HAP-1 (cell line): ENCODE data around the gene CMTM6.

Experiments used
- DNase-seq, 2 experiments: peaks; one replicate each; pipeline ENCODE4 v3.0.0-alpha.2; 2016 to 2020; ENCODE audit warnings: low spot score in 2 of 2
- H3K27me3 ChIP-seq: fragments of 250-450 bp; sonication (Bioruptor Pico); 2 replicates; pipeline ENCODE4 v1.5.1; 2020; ENCODE audit warnings: low read depth, mild to moderate bottlenecking, moderate library complexity
- H3K36me3 ChIP-seq: fragments of 250-450 bp; sonication (Bioruptor Pico); replicated peaks from 2 replicates; pipeline ENCODE4 v1.5.1; 2020; ENCODE audit warnings: mild to moderate bottlenecking
- H3K4me1 ChIP-seq: fragments of 250-450 bp; sonication (Bioruptor Pico); 2 replicates; pipeline ENCODE4 v1.5.1; 2020; ENCODE audit warnings: mild to moderate bottlenecking
- H3K4me3 ChIP-seq: fragments of 250-450 bp; sonication (Bioruptor Pico); 2 replicates; pipeline ENCODE4 v1.5.1; 2020; ENCODE audit warnings: mild to moderate bottlenecking, moderate library complexity
- H3K9me3 ChIP-seq: fragments of 250-450 bp; sonication (Bioruptor Pico); 2 replicates; pipeline ENCODE4 v1.5.1; 2020; ENCODE audit warnings: mild to moderate bottlenecking, moderate library complexity
- in situ Hi-C: fragments of 300-500 bp; cut with MboI; formaldehyde crosslinking; loops from 3 replicates; pipeline ENCODE4 v1.14.3; 2020; ENCODE audit warnings: low sequenced_read_pairs, inconsistent platforms, mixed read lengths

CMTM6 gene

DNA sequence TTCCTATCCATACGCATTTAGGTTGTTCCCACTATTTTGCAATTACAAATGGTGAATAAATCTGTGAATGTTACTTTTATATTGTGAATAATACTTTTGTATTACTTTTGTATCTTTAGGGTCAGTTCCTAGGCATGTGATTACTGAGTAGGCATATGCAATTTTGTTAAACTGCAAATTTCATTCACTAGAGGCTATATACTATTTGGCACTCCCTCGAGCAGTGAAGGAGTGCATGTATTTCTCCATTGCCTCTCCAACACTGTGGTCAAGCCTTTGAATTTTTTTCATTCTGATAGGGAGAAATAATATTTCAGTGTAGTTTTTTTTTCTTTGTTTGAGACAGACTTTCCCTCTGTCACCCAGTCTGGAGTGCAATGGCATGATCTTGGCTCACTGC is 8.4 kb upstream of the CMTM6 start:
- H3K36me3 ChIP-seq, result no peaks in the 10 kb centered on the region
- no peaks in the 10 kb centered on the region for H3K27me3 ChIP-seq
- in situ Hi-C loops, result loop anchor here (25.0 kb wide), 1 partner anchor 426 kb away; no protein-coding TSS in a partner anchor
- H3K4me3 ChIP-seq, result no peak overlapping the region
- H3K4me1 ChIP-seq, result no peaks in the 10 kb centered on the region
- no peaks in the 10 kb centered on the region for H3K9me3 ChIP-seq
- DNase-seq, result no peak

DNA sequence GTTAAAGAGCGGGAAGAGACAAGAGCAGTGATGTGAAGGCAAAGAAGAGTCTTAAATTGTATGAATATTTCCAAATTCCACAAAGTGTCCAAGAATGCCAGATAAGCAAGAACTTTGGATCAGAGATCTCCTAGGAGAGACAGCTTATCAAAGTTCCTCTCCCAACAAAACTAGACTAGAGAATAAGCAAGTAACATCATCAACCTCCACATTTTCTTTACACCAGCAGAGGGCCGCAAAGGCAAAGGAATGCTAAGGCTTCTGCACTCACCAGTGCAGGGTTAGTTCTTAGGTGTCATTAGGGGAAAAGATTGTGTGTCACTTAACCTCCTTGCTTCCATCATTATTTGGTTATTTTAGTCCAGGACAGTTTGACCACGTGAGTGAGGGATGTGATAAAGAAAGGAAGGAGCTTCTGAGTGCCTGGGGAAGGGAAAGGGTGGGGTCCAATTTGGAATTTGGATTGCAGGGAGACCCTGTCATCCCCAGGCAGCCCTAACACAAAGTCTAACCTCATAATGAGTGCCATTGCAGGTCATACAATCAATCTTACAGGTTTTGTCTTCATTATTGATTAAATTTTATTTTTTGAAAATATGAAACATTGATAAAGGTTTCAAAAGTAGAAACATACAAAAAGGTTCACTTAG is 7.5 kb upstream of the CMTM6 start:
- no peaks in the 10 kb centered on the region for H3K36me3 ChIP-seq
- no peaks in the 10 kb centered on the region for H3K4me1 ChIP-seq
- no peaks in the 10 kb centered on the region for H3K27me3 ChIP-seq
- in situ Hi-C loops, result loop anchor here (25.0 kb wide), 1 partner anchor 427 kb away; no protein-coding TSS in a partner anchor
- DNase-seq, result peak; percentile 77 to 78
- no peaks in the 10 kb centered on the region for H3K9me3 ChIP-seq
- no peak overlapping the region for H3K4me3 ChIP-seq

DNA sequence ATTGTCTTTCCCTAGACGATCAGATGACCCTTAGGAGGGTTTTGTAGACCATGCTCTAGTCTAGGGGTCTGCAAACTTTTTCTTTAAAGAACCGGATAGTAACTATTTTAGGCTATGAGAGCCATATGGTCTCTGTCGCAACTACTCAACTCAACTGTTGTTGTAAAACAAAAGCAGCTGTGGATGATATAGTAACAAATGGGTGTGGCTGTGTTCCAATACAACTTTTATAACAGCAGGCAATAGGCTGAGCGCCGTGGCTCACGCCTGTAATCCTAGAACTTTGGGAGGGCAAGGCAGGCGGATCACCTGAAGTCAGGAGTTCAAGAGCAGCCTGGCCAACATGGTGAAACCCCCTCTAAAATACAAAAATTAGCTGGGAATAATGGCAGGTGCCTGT is 6.1 kb upstream of the CMTM6 start:
- Histone ChIP-seq H3K27me3 (no peaks in the 10 kb centered on the region), H3K4me3 (no peak overlapping the region), H3K4me1 (no peaks in the 10 kb centered on the region), H3K36me3 (no peaks in the 10 kb centered on the region), H3K9me3 (no peaks in the 10 kb centered on the region)
- in situ Hi-C loops, result loop anchor here (5.0 to 25.0 kb wide), 2 partner anchors 154 to 429 kb away; no protein-coding TSS in a partner anchor
- DNase-seq, result no peak

DNA sequence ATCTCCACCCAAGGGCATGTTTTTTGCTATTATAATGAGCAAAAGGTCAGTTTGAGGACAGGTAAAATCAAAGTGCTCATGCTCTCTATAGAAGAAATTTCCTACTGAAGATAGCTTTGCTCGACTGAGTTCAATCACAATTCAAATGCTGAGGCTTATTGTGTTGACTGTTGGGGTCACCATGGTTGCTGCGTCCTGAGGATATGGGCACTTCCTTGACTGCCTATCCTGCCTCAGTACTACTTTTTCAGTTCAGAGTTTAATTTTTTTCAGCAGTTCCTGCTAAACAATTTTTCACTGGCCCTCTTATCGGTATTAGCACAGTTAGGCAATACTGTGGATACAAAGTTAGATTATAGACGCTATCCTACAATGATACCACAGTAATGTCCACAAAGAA is 3.8 kb upstream of the CMTM6 start:
- no peaks in the 10 kb centered on the region for H3K9me3 ChIP-seq
- H3K4me3 ChIP-seq, result no peak overlapping the region
- in situ Hi-C loops, result loop anchor here (5.0 to 25.0 kb wide), 2 partner anchors 156 to 431 kb away; no protein-coding TSS in a partner anchor
- no peak for DNase-seq
- H3K36me3 ChIP-seq, result no peaks in the 10 kb centered on the region
- H3K4me1 ChIP-seq, result peaks cover 6% of the 10 kb centered on the region
- H3K27me3 ChIP-seq, result no peaks in the 10 kb centered on the region

DNA sequence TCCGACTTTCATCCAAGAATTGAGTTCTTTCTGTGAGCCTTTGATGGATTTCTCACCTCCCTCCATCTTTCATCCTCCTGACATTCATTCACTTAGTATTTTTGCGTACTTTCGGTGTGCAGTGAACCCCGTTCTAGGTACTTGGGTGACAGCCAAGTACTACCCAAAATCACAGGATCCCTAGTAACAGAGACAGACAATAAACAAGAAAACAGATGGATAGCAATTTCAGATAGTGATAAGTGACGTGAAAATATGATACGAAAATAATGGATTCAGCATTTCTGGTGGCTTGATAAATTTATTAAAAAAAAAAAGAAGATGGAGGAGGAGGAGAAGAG is 264 bp upstream of the CMTM6 start:
- Histone ChIP-seq H3K4me3 (peak overlapping the region; percentile 92), H3K36me3 (no peaks in the 10 kb centered on the region), H3K4me1 (peaks cover 16% of the 10 kb centered on the region), H3K9me3 (no peaks in the 10 kb centered on the region), H3K27me3 (no peaks in the 10 kb centered on the region)
- in situ Hi-C loops, result loop anchor here (25.0 kb wide), 1 partner anchor 434 kb away; no protein-coding TSS in a partner anchor
- DNase-seq, result no peak

DNA sequence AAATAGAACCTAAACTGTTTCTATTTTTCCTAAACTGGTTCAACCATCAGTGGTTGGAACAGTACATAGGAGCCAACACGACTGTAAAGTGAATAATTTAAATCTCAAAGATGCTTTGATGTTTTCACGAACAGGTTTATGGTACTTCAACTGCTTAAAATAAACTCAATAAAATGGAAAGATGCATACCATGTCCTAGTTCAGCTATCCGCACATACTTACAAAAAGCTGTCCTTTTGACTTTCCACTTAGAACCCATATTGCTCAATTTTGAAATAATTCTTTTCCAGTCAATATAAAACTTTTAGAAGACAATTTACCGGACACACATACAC is 902 bp downstream of the CMTM6 start:
- H3K4me1 ChIP-seq, result peaks cover 16% of the 10 kb centered on the region
- no peaks in the 10 kb centered on the region for H3K27me3 ChIP-seq
- DNase-seq, result no peak
- H3K36me3 ChIP-seq, result no peaks in the 10 kb centered on the region
- H3K9me3 ChIP-seq, result no peaks in the 10 kb centered on the region
- in situ Hi-C loops, result loop anchor here (25.0 kb wide), 1 partner anchor 436 kb away; no protein-coding TSS in a partner anchor
- H3K4me3 ChIP-seq, result peak overlapping the region; percentile 92

DNA sequence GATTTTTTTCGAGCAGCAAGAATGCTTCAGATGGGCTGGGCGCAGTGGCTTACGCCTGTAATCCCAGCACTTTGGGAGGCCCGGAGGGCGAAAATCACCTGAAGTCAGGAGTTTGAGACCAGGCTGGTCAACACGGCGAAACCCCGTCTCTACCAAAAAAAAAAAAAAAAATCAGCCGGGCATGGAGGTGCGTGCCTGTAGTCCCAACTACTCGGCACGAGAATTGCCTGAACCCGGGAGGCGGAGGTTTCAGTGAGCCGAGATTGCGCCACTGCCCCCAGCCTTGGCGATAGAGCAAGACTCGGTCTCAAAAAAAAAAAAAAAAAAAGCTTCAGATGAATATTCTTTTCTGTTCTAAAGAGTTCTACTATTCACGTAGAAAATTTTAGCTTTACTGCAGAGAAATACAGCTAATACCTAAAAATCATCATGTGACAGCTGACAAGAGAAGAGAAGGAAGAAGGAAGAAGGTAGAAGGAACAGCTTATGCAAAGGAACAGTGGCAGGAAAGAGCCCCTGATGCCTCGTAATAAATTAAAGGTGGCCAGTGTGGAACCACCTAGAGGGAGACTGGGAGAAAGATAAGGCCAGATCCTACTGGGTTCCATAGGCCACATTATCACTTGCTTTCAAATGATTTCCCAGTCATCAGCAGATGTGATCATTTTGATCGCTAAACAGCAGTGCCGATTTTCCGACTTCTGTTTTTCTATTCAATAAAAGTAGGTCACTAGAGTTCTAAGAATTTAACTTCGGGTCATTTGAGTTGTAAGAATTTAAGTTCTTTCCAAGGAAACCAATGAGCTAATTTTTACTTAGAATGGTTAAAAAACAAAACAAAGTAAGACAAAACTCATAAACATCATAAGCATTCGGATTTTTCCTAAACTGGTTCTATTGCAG is 1.5 kb downstream of the CMTM6 start:
- H3K36me3 ChIP-seq, result no peaks in the 10 kb centered on the region
- in situ Hi-C loops, result loop anchor here (25.0 kb wide), 1 partner anchor 436 kb away; no protein-coding TSS in a partner anchor
- H3K4me3 ChIP-seq, result peak overlapping the region; percentile 92
- no peaks in the 10 kb centered on the region for H3K9me3 ChIP-seq
- no peaks in the 10 kb centered on the region for H3K27me3 ChIP-seq
- peaks cover 16% of the 10 kb centered on the region for H3K4me1 ChIP-seq
- peak; percentile 16 to 18 for DNase-seq

DNA sequence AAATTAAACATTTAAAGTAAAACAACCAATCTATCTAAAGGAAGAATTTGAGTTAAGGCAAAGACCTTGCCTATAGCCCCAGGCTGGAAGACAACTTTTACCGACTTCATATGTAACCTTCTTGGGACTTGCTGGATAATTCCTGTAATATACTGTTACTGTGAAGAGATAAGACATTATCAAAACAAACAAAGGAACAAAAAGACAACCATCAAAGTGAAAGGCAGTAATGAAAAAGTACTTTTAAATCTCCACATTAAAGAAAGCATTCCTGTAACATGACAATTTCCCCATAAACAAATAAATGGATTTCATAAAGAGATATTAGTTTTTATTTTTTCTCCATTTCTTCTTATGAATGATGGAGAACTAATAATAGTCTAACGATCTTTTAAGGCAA is 2.4 kb downstream of the CMTM6 start:
- Histone ChIP-seq H3K9me3 (no peaks in the 10 kb centered on the region), H3K36me3 (no peaks in the 10 kb centered on the region), H3K27me3 (no peaks in the 10 kb centered on the region), H3K4me1 (peaks cover 16% of the 10 kb centered on the region), H3K4me3 (no peak overlapping the region; the same call in 1 of the 2 replicates)
- DNase-seq, result no peak
- in situ Hi-C loops, result loop anchor here (25.0 kb wide), 1 partner anchor 437 kb away; no protein-coding TSS in a partner anchor

DNA sequence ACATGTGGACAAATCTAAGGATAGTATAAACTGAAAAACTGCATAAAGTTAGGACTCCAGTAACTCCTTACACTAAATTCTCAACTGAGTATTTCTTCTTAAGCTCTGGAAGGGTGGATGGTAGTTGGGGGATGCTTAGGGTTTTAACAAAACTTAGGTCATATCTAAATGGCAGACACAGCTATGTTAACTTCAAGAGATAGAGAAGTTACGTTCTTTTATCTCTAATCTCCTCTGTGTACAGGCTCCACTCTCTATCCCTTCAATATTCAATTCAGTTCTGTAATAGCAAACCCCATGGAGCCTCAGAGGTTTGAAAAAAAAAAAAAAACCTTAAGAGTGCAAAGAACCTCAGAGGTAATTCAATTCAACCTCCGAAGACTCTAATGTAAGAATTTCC is 3.1 kb downstream of the CMTM6 start:
- H3K4me3 ChIP-seq, result no peak overlapping the region
- no peak for DNase-seq
- no peaks in the 10 kb centered on the region for H3K27me3 ChIP-seq
- no peaks in the 10 kb centered on the region for H3K9me3 ChIP-seq
- in situ Hi-C loops, result no loop called here
- H3K36me3 ChIP-seq, result no peaks in the 10 kb centered on the region
- peaks cover 16% of the 10 kb centered on the region for H3K4me1 ChIP-seq

DNA sequence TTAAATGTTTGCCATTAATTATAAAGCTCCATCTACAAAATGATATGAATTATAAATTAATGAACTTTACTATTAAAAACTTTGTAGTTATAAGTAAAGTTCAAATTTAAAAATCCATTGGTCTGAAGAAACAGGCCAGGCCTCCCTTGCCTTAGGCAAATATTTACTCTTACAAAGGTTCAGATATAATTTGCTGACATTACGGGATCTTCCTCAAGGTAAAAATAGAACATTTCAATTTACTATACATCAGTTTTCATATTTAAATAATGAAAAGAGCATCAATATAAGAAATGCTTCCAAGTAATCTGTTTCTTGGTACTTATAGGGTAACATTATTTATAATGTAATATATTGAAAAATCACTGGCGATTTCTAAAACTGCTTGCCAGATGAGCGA is 3.7 kb downstream of the CMTM6 start:
- peaks cover 16% of the 10 kb centered on the region for H3K4me1 ChIP-seq
- H3K36me3 ChIP-seq, result no peaks in the 10 kb centered on the region
- H3K4me3 ChIP-seq, result no peak overlapping the region
- no peak for DNase-seq
- H3K27me3 ChIP-seq, result no peaks in the 10 kb centered on the region
- in situ Hi-C loops, result no loop called here
- no peaks in the 10 kb centered on the region for H3K9me3 ChIP-seq

DNA sequence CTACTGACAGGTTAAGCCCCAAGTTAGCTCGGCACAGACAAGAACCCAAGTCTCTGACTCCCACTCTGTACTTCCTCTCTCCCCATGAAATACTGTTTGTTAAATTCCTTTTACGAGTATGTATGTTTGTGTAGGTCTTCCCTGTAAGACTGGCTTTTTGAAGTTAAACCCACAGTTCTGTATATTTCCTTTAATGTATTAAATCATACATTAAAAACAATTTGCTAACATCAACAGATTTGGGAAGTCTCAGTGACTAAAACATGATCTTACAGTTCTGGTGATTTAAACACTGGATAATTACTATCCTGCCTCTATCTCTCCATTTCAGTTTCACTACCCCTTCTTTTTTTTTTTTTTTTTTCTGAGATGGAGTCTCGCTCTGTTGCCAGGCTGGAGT is 4.4 kb downstream of the CMTM6 start:
- in situ Hi-C loops, result no loop called here
- Histone ChIP-seq H3K36me3 (no peaks in the 10 kb centered on the region), H3K4me3 (no peak overlapping the region), H3K4me1 (peaks cover 16% of the 10 kb centered on the region), H3K27me3 (no peaks in the 10 kb centered on the region), H3K9me3 (no peaks in the 10 kb centered on the region)
- DNase-seq, result no peak

DNA sequence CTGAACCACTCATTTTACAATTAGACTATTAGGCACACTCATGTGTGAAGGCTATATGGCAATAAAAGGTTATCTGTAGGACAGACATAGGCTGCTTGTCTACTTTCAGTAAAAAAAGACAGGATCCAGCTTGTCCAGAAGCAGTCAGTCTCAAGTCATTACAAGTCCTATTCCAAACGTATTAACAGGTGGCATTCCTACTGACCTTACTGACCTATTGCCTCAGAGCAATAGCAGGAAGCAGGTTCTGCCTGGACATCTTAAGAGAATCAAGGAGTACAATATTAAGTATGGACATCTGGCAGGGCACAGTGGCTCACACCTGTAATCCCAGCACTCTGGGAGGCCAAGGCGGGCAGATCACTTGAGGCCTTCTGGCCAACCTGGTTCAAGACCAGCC is 7.0 kb downstream of the CMTM6 start:
- DNase-seq, result no peak
- Histone ChIP-seq H3K27me3 (no peaks in the 10 kb centered on the region), H3K4me1 (peaks cover 6% of the 10 kb centered on the region), H3K36me3 (no peaks in the 10 kb centered on the region), H3K4me3 (no peak overlapping the region), H3K9me3 (no peaks in the 10 kb centered on the region)
- in situ Hi-C loops, result no loop called here

DNA sequence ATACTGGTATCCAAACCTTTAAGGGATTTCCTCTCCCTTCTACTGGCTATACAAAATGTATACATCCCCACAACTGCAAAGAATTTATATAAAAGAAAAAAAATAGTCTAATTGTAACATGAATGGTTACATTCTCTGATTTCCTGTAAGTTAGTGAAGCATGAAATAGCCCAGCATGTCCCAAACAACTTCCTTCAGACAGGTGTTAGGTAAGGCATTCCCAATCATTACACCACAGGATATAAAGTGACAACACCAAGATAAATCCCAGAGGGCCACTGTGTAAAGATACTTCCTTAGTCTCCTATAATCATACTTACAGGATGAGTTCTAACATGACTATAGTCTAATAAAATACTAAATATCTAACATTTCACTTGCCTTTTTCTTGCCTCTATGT is 7.6 kb downstream of the CMTM6 start:
- Histone ChIP-seq H3K4me3 (no peak overlapping the region), H3K4me1 (peaks cover 1% of the 10 kb centered on the region), H3K9me3 (no peaks in the 10 kb centered on the region), H3K27me3 (no peaks in the 10 kb centered on the region), H3K36me3 (no peaks in the 10 kb centered on the region)
- in situ Hi-C loops, result no loop called here
- DNase-seq, result no peak
